HEK293 (cell line): Measurements from ENCODE around the gene SCGB3A2.

ENCODE experiments used
- BCL11A ChIP-seq: fragments of 450-650 bp; formaldehyde crosslinking; IDR thresholded peaks from 2 replicates; pipeline ENCODE4 v1.5.1; 2016; ENCODE audit warnings: low read depth, missing biosample characterization, missing genetic modification characterization
- GFI1B ChIP-seq: fragments of 450-650 bp; formaldehyde crosslinking; IDR thresholded peaks from 2 replicates; pipeline ENCODE4 v1.5.1; 2016; ENCODE audit warnings: missing biosample characterization, missing genetic modification characterization
- MEIS1 ChIP-seq: sonication (generic); formaldehyde crosslinking; IDR thresholded peaks from 2 replicates; pipeline ENCODE4 v1.8.1; 2022; ENCODE audit warnings: missing genetic modification reagents, mild to moderate bottlenecking, borderline replicate concordance
- YY1 ChIP-seq: fragments of 450-650 bp; formaldehyde crosslinking; IDR thresholded peaks from 2 replicates; pipeline ENCODE4 v1.5.1; 2018; ENCODE audit warnings: missing biosample characterization, missing genetic modification characterization
- ZBTB1 ChIP-seq: fragments of 450-650 bp; formaldehyde crosslinking; IDR thresholded peaks from 2 replicates; pipeline ENCODE4 v1.5.1; 2016; ENCODE audit warnings: missing biosample characterization, missing genetic modification characterization
- ZEB2 ChIP-seq: fragments of 450-650 bp; formaldehyde crosslinking; IDR thresholded peaks from 2 replicates; pipeline ENCODE4 v1.5.1; 2016; ENCODE audit warnings: missing biosample characterization, missing genetic modification characterization
- ZNF138 ChIP-seq: fragments of 450-650 bp; formaldehyde crosslinking; IDR thresholded peaks from 2 replicates; pipeline ENCODE4 v1.5.1; 2016; ENCODE audit warnings: missing biosample characterization, missing genetic modification characterization, borderline replicate concordance
- ZNF169 ChIP-seq: fragments of 450-650 bp; formaldehyde crosslinking; IDR thresholded peaks from 2 replicates; pipeline ENCODE4 v1.5.1; 2016; ENCODE audit warnings: missing biosample characterization, missing genetic modification characterization
- ZNF175 ChIP-seq: fragments of 450-650 bp; formaldehyde crosslinking; IDR thresholded peaks from 2 replicates; pipeline ENCODE4 v1.5.1; 2016; ENCODE audit warnings: missing biosample characterization, missing genetic modification characterization
- ZSCAN16 ChIP-seq: fragments of 450-650 bp; formaldehyde crosslinking; IDR thresholded peaks from 2 replicates; pipeline ENCODE4 v1.5.1; 2016; ENCODE audit warnings: missing biosample characterization, missing genetic modification characterization
- TF ChIP-seq, protein P1 (sequence below): fragments of 450-650 bp; formaldehyde crosslinking; IDR thresholded peaks from 2 replicates; pipeline ENCODE4 v1.5.1; 2016; ENCODE audit warnings: missing biosample characterization, missing genetic modification characterization
- TF ChIP-seq, protein P2 (sequence below): fragments of 450-650 bp; formaldehyde crosslinking; IDR thresholded peaks from 2 replicates; pipeline ENCODE4 v1.5.1; 2016; ENCODE audit warnings: missing biosample characterization, missing genetic modification characterization
- TF ChIP-seq, protein P3 (sequence below): fragments of 450-650 bp; IDR thresholded peaks from 2 replicates; pipeline ENCODE4 v1.5.1; 2018; ENCODE audit warnings: missing biosample characterization, missing genetic modification characterization

DNA sequence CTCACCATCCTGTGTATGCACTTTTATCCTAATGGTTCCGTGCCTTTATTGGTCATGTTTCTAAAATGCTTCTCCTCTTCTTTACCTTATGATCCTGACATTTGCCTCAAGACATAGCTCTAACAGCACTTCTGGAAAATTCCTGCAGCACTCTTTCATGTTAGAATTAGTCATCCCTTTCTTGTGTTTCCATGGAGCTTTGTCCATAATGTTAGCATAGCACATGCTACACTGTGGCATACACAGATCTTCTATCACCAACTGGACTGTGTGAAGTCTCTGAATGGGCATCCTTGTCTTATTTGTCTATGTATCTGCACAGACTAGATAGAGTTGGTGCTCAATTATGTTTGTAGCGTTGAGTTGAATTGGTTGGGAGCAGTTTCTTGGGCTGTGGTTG is 2.0 kb downstream of the SCGB3A2 start:
- TF ChIP-seq, protein P1, sequence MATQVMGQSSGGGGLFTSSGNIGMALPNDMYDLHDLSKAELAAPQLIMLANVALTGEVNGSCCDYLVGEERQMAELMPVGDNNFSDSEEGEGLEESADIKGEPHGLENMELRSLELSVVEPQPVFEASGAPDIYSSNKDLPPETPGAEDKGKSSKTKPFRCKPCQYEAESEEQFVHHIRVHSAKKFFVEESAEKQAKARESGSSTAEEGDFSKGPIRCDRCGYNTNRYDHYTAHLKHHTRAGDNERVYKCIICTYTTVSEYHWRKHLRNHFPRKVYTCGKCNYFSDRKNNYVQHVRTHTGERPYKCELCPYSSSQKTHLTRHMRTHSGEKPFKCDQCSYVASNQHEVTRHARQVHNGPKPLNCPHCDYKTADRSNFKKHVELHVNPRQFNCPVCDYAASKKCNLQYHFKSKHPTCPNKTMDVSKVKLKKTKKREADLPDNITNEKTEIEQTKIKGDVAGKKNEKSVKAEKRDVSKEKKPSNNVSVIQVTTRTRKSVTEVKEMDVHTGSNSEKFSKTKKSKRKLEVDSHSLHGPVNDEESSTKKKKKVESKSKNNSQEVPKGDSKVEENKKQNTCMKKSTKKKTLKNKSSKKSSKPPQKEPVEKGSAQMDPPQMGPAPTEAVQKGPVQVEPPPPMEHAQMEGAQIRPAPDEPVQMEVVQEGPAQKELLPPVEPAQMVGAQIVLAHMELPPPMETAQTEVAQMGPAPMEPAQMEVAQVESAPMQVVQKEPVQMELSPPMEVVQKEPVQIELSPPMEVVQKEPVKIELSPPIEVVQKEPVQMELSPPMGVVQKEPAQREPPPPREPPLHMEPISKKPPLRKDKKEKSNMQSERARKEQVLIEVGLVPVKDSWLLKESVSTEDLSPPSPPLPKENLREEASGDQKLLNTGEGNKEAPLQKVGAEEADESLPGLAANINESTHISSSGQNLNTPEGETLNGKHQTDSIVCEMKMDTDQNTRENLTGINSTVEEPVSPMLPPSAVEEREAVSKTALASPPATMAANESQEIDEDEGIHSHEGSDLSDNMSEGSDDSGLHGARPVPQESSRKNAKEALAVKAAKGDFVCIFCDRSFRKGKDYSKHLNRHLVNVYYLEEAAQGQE = no peak
- TF ChIP-seq ZNF169 (no peak), ZBTB1 (tag by site-specific recombination) (no peak), ZSCAN16 (tag by site-specific recombination) (no peak), YY1 (tag by site-specific recombination) (no peak), GFI1B (tag by site-specific recombination) (no peak), ZNF175 (tag by site-specific recombination) (no peak), BCL11A (tag by site-specific recombination) (no peak), ZEB2 (tag by site-specific recombination) (no peak), ZNF138 (tag by site-specific recombination) (no peak), MEIS1 (CRISPR knock-in tag) (no peak)
- TF ChIP-seq, protein P2, sequence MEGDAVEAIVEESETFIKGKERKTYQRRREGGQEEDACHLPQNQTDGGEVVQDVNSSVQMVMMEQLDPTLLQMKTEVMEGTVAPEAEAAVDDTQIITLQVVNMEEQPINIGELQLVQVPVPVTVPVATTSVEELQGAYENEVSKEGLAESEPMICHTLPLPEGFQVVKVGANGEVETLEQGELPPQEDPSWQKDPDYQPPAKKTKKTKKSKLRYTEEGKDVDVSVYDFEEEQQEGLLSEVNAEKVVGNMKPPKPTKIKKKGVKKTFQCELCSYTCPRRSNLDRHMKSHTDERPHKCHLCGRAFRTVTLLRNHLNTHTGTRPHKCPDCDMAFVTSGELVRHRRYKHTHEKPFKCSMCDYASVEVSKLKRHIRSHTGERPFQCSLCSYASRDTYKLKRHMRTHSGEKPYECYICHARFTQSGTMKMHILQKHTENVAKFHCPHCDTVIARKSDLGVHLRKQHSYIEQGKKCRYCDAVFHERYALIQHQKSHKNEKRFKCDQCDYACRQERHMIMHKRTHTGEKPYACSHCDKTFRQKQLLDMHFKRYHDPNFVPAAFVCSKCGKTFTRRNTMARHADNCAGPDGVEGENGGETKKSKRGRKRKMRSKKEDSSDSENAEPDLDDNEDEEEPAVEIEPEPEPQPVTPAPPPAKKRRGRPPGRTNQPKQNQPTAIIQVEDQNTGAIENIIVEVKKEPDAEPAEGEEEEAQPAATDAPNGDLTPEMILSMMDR (tag by site-specific recombination) = no peak
- TF ChIP-seq, protein P3, sequence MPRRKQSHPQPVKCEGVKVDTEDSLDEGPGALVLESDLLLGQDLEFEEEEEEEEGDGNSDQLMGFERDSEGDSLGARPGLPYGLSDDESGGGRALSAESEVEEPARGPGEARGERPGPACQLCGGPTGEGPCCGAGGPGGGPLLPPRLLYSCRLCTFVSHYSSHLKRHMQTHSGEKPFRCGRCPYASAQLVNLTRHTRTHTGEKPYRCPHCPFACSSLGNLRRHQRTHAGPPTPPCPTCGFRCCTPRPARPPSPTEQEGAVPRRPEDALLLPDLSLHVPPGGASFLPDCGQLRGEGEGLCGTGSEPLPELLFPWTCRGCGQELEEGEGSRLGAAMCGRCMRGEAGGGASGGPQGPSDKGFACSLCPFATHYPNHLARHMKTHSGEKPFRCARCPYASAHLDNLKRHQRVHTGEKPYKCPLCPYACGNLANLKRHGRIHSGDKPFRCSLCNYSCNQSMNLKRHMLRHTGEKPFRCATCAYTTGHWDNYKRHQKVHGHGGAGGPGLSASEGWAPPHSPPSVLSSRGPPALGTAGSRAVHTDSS (tag by site-specific recombination) = no peak
